Thyroid gland (tissue), 4 donors: ENCODE results near the gene PPP3CA. TPM values are rescaled to one million over a fixed set of nuclear protein-coding genes. Genes with fewer than 3 reads are reported as not detected.

ENCODE experiments used
- DNase-seq, 2 donors: peaks; one replicate each; pipeline ENCODE4 v3.0.0-alpha.2; 2019
- H3K27ac ChIP-seq, 3 donors: fragments of 200-600 bp; sonication (generic); 1 replicate in 2 of 3; 2 replicates in 1 of 3; pipeline ENCODE4 v1.5.1; 2016 to 2019; ENCODE audit warnings: mild to moderate bottlenecking in 1 of 3, moderate library complexity in 1 of 3
- H3K27me3 ChIP-seq: fragments of 200-600 bp; sonication (generic); one replicate; pipeline ENCODE4 v1.5.1; 2019
- H3K36me3 ChIP-seq, 2 donors: fragments of 200-600 bp; sonication (generic); one replicate each; pipeline ENCODE4 v1.5.1; 2016 to 2019
- H3K4me1 ChIP-seq, 2 donors: fragments of 200-600 bp; sonication (generic); one replicate each; pipeline ENCODE4 v1.5.1; 2017 to 2019
- H3K4me3 ChIP-seq, 3 donors: fragments of 200-600 bp; sonication (generic); replicated peaks in 1 of 3; 1 replicate in 2 of 3; 2 replicates in 1 of 3; pipeline ENCODE4 v1.5.1; 2016; ENCODE audit warnings: mild to moderate bottlenecking in 1 of 3
- H3K9me3 ChIP-seq: fragments of 200-600 bp; sonication (generic); one replicate; pipeline ENCODE4 v1.5.1; 2017
- CTCF ChIP-seq, 6 experiments: fragments of 200-600 bp in 3 of 6; fragments of 450-650 bp in 3 of 6; sonication (generic) in 3 of 6; IDR thresholded peaks; one replicate each; pipeline ENCODE4 v1.5.1; 2016 to 2019; ENCODE audit warnings: antibody characterized with exemption in 6 of 6, mild to moderate bottlenecking in 2 of 6, inconsistent platforms in 1 of 6, moderate library complexity in 1 of 6
- POLR2A ChIP-seq, 2 donors: fragments of 450-650 bp; IDR thresholded peaks; one replicate each; pipeline ENCODE4 v1.6.1; 2017; ENCODE audit warnings: antibody characterized with exemption in 2 of 2, mild to moderate bottlenecking in 2 of 2, moderate library complexity in 1 of 2
- WGBS, 2 donors: methylation state at CpG; one replicate each; pipeline ENCODE4 v1.1.5; 2017; 5-methylcytosine and 5-hydroxymethylcytosine counted together
- intact Hi-C: fragments of 100-400 bp; cut with DNase I; formaldehyde crosslinking; loops from one replicate; pipeline ENCODE4 v1.15.1; 2023
- total RNA-seq, 4 donors: library from RNA; depleted of rRNA; stranded (reverse); fragments of >200 nt; gene quantifications; one replicate each; pipeline ENCODE4 v1.2.3, GENCODE V29; 2016

PPP3CA gene
- total RNA-seq, 4 donors from 2014 or later: 31.6 to 45.8 (median 34.4) TPM

- 70 to 76% methylated on average over 6 of the region's 6 CpGs for WGBS, 2 donors
- Histone ChIP-seq H3K27me3 (no peaks in the 10 kb centered on the region), H3K4me1 (peaks cover 0 to 4% of the 10 kb centered on the region in 2 donors), H3K4me3 (no peak overlapping the region), H3K27ac (no peak overlapping the region), H3K36me3 (no peaks in the 10 kb centered on the region), H3K9me3 (no peaks in the 10 kb centered on the region)
- intact Hi-C loops: no loop called here
- TF ChIP-seq CTCF (IDR thresholded peaks at IDR 0.05) (no peak), POLR2A (IDR thresholded peaks at IDR 0.05) (no peak)
- no peak for DNase-seq
Measured at GRCh38 chr4:101156619-101157310, 190.6 kb downstream of the PPP3CA start.

GRCh38 chr4:101155945-101156344 is 191.4 kb downstream of the PPP3CA start:
- 98% methylated on average over 1 of the region's 1 CpG for WGBS, 2 donors

GRCh38 chr4:101155368-101155767 is 192.0 kb downstream of the PPP3CA start:
- Histone ChIP-seq H3K27me3 (no peaks in the 10 kb centered on the region), H3K27ac (no peak overlapping the region), H3K36me3 (no peaks in the 10 kb centered on the region), H3K9me3 (no peaks in the 10 kb centered on the region), H3K4me1 (peaks cover 0 to 4% of the 10 kb centered on the region in 2 donors), H3K4me3 (no peak overlapping the region)
- intact Hi-C loops: no loop called here
- TF ChIP-seq CTCF (IDR thresholded peaks at IDR 0.05): no peak
- TF ChIP-seq POLR2A (IDR thresholded peaks at IDR 0.05): no peak
- no peak for DNase-seq

More at GRCh38 chr4:101155945-101156344, 191.4 kb downstream of the PPP3CA start:
- Histone ChIP-seq H3K27me3 (no peaks in the 10 kb centered on the region), H3K36me3 (no peaks in the 10 kb centered on the region), H3K27ac (no peak overlapping the region), H3K9me3 (no peaks in the 10 kb centered on the region), H3K4me1 (peaks cover 0 to 4% of the 10 kb centered on the region in 2 donors), H3K4me3 (no peak overlapping the region)
- TF ChIP-seq POLR2A (IDR thresholded peaks at IDR 0.05): no peak
- no peak for TF ChIP-seq CTCF (IDR thresholded peaks at IDR 0.05)
- intact Hi-C loops: no loop called here
- no peak for DNase-seq

- Histone ChIP-seq H3K27me3 (no peaks in the 10 kb centered on the region), H3K4me1 (peaks cover 0 to 4% of the 10 kb centered on the region in 2 donors), H3K9me3 (no peaks in the 10 kb centered on the region), H3K36me3 (no peaks in the 10 kb centered on the region), H3K27ac (no peak overlapping the region), H3K4me3 (no peak overlapping the region)
- DNase-seq: no peak
- intact Hi-C loops: no loop called here
- TF ChIP-seq POLR2A (IDR thresholded peaks at IDR 0.05) (no peak), CTCF (IDR thresholded peaks at IDR 0.05) (no peak)
Measured at GRCh38 chr4:101153653-101154052, 193.7 kb downstream of the PPP3CA start.

GRCh38 chr4:101152521-101152920 is 194.8 kb downstream of the PPP3CA start:
- H3K27ac ChIP-seq: no peak overlapping the region
- no peaks in the 10 kb centered on the region for H3K27me3 ChIP-seq
- DNase-seq: no peak
- intact Hi-C loops: no loop called here
- no peaks in the 10 kb centered on the region for H3K9me3 ChIP-seq
- no peaks in the 10 kb centered on the region for H3K36me3 ChIP-seq
- TF ChIP-seq POLR2A (IDR thresholded peaks at IDR 0.05) (no peak), CTCF (IDR thresholded peaks at IDR 0.05) (no peak)
- no peak overlapping the region for H3K4me3 ChIP-seq
- 74 to 84% methylated on average over 3 of the region's 3 CpGs for WGBS, 2 donors
- H3K4me1 ChIP-seq: peaks cover 0 to 4% of the 10 kb centered on the region in 2 donors
